Measurements from ENCODE around the gene AHCYL2. TPM values are rescaled to one million over a fixed set of nuclear protein-coding genes. Genes with fewer than 3 reads are reported as not detected.

The AHCYL2 gene
- total RNA-seq, 4 donors from 2014 or later, result 14.7 to 22.6 (median 16.9) TPM

DNA sequence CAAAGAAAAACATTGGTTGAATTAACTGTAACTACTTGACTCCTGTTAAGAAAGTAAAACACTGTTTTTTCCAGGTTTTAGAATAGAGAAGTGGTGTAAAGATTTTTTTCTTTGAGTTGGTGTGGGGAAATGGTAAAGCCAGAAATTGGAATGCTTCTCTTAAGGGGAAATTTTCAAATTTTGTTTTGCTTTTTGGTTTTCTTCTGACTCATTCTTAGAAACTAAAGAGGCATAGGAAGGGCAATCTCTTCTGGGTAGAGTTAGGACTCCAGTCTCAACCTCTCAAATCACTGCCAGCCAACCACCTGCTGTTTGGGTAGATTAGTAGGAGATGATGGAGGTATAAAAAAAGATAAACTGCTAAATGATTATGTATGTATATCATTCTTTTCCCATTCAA is 161.7 kb downstream of the AHCYL2 start:
- TF ChIP-seq, protein P1, sequence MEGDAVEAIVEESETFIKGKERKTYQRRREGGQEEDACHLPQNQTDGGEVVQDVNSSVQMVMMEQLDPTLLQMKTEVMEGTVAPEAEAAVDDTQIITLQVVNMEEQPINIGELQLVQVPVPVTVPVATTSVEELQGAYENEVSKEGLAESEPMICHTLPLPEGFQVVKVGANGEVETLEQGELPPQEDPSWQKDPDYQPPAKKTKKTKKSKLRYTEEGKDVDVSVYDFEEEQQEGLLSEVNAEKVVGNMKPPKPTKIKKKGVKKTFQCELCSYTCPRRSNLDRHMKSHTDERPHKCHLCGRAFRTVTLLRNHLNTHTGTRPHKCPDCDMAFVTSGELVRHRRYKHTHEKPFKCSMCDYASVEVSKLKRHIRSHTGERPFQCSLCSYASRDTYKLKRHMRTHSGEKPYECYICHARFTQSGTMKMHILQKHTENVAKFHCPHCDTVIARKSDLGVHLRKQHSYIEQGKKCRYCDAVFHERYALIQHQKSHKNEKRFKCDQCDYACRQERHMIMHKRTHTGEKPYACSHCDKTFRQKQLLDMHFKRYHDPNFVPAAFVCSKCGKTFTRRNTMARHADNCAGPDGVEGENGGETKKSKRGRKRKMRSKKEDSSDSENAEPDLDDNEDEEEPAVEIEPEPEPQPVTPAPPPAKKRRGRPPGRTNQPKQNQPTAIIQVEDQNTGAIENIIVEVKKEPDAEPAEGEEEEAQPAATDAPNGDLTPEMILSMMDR (IDR thresholded peaks at IDR 0.05; ENCODE audit: low read depth), result no peak

DNA sequence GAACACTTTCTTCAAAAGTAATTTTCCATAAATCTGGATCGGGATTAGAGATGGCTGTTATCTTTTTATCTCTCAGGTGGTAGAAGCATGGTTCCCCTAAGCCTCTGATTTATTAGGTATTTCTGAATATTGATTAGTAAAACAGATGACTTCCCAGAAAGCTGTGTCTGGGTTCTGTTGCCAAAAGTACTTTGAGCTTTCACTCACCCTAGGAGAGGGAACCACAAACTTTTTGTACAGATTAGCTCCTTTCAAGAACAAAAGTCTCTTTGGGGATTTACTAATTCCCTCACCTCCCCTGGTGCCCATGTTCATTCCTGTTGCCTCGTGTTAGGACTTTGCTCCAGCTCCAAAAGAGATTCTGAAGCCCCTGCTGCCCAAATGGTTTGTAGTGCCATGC is 162.7 kb downstream of the AHCYL2 start:
- TF ChIP-seq, protein P1 (IDR thresholded peaks at IDR 0.05; ENCODE audit: low read depth), result no peak

- TF ChIP-seq, protein P1 (IDR thresholded peaks at IDR 0.05; ENCODE audit: low read depth), result no peak
Observed at GRCh38 chr7:129388333-129389098, 163.7 kb downstream of the AHCYL2 start.

DNA sequence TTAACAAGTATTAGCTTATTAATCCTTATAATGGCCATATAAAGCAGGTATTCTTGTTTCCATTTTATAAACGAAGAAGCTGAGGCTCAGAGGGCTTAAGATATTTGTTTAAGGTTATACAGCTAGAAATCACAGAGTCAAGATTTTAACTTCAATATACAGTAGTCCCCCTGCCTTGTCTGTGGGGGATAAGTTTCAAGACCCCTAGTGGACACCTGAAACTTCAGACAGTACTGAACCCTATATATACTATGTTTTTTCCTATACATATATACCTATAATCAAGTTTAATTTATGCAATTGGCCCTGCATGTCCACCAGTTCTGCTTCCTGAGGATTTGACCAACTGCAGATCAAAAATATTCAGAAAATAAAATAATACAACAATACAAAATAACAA is 165.0 kb downstream of the AHCYL2 start:
- TF ChIP-seq, protein P1 (IDR thresholded peaks at IDR 0.05; ENCODE audit: low read depth), result no peak

DNA sequence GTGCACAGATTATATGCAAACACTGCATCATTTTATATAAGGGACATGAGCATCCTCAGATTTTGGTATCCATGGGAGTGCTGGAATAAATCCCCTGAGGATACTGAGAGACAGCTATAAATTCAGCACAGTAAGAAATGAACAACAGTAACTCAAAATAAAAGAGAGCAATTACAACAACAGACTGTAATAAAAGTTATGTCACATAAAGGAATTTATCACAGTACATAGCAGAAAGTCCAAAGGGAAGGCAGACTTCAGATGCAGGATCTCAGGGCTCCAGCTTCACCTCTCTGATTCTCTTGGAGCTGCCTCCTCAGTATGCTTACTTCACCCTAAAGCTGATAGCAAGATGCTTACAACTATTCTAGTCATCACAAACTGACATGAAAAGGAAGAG is 165.5 kb downstream of the AHCYL2 start:
- TF ChIP-seq, protein P1 (IDR thresholded peaks at IDR 0.05; ENCODE audit: low read depth), result no peak

- TF ChIP-seq, protein P1 (IDR thresholded peaks at IDR 0.05; ENCODE audit: low read depth), result no peak
Observed at GRCh38 chr7:129391546-129392171, 166.8 kb downstream of the AHCYL2 start.

- TF ChIP-seq, protein P1 (IDR thresholded peaks at IDR 0.05; ENCODE audit: low read depth), result no peak
Observed at GRCh38 chr7:129393255-129393654, 168.4 kb downstream of the AHCYL2 start.
